D721Med (cell line): ENCODE data around the gene PFN4.
"Not testable (repeated sequence)": the region's sequence is repeated elsewhere in the genome, so short reads cannot be mapped to it uniquely, and the experiment has no call there.

Experiments
- DNase-seq: peaks from one replicate; pipeline ENCODE4 v3.0.0; 2011; ENCODE audit warnings: low spot score; ENCODE audit not compliant: insufficient read length
- FAIRE-seq: peaks from 2 replicates; lab custom pipeline; 2011; peaks lifted over from hg19 to GRCh38; lab: Jason Lieb, UNC
- TF ChIP-seq, protein P1 (sequence below): IDR thresholded peaks from 2 replicates; pipeline ENCODE4 v1.5.1; 2012; ENCODE audit warnings: mild to moderate bottlenecking, control low read depth; ENCODE audit not compliant: insufficient read depth; ENCODE audit errors: missing control alignments

PFN4 gene

GRCh38 chr2:24115057-24115456, 8.1 kb downstream of the PFN4 start:
- DNase-seq (no peak), FAIRE-seq (no peak)
- TF ChIP-seq, protein P1, sequence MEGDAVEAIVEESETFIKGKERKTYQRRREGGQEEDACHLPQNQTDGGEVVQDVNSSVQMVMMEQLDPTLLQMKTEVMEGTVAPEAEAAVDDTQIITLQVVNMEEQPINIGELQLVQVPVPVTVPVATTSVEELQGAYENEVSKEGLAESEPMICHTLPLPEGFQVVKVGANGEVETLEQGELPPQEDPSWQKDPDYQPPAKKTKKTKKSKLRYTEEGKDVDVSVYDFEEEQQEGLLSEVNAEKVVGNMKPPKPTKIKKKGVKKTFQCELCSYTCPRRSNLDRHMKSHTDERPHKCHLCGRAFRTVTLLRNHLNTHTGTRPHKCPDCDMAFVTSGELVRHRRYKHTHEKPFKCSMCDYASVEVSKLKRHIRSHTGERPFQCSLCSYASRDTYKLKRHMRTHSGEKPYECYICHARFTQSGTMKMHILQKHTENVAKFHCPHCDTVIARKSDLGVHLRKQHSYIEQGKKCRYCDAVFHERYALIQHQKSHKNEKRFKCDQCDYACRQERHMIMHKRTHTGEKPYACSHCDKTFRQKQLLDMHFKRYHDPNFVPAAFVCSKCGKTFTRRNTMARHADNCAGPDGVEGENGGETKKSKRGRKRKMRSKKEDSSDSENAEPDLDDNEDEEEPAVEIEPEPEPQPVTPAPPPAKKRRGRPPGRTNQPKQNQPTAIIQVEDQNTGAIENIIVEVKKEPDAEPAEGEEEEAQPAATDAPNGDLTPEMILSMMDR: no peak

GRCh38 chr2:24111407-24111901, 11.7 kb downstream of the PFN4 start:
- no peak for FAIRE-seq
- DNase-seq: no peak
- TF ChIP-seq, protein P1: no peak

GRCh38 chr2:24110660-24111303, 12.4 kb downstream of the PFN4 start:
- DNase-seq (no peak), FAIRE-seq (no peak)
- TF ChIP-seq, protein P1: no peak

DNA sequence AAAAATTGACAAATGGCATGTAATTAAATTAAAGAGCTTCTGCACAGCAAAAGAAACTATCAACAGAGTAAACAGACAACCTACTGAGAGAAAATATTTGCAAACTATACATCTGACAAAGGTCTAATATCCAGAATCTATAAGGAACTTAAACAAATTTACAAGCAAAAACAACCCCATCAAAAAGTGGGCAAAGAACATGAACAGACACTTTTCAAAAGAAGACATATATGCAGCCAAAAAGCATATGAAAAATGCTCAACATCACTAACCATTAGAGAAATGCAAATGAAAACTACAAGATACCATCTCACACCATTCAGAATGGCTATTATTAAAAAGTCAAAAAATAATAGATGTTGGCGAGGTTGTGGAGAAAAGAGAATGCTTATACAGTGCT, 13.7 kb downstream of the PFN4 start:
- not testable (repeated sequence) for FAIRE-seq, DNase-seq

- TF ChIP-seq, protein P1: no peak
- FAIRE-seq (no peak), DNase-seq (no peak)
These were observed 15.8 kb downstream of the PFN4 start for GRCh38 chr2:24107336-24107735.

DNA sequence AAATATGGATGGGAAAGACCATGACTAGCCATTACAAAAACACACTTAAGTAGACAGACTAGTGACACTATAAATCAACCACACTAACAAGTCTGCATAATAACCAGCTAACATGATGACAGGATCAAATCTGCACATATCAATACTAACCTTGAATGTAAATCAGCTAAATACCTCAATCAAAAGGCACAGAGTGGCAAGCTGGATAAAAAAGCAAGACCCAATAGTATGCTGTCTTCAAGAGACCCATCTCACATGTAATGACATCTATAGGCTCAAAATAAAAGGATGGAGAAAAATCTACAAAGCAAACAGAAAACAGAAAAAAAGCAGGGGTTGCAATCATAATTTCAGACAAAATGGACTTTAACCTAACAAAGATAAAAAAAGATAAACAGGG, 16.3 kb downstream of the PFN4 start:
- TF ChIP-seq, protein P1: no peak
- no peak for DNase-seq
- FAIRE-seq: no peak

DNA sequence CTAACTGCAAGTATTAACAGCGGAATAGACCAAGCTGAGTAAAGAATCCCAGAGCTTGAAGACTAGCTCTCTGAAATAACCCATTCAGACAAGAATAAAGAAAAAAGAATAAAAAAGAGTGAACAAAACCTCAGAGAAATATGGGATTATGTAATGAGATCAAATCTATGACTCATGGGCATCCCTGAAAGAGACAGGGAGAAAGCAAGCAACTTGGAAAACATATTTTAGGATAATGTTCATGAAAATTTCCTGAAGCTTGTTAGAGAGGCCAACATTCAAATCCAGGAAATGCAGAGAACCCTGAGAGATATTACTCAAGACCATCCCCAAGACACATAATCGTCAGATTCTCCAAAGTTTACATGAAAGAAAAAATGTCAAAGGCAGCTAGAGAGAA, 17.3 kb downstream of the PFN4 start:
- FAIRE-seq (no peak), DNase-seq (no peak)
- TF ChIP-seq, protein P1: no peak
